Naive thymus-derived CD4-positive, alpha-beta T cell (primary cell): Measurements from ENCODE around the gene ERFE. TPM values are rescaled to one million over a fixed set of nuclear protein-coding genes. Genes with fewer than 3 reads are reported as not detected.

Experiments used
- ATAC-seq: fragments of 150-1000 bp; cut with Tn5 transposase; 2 replicates; pipeline ENCODE4 v1.10.0; 2021; ENCODE audit warnings: mild to moderate bottlenecking, moderate library complexity
- CTCF ChIA-PET: fragments of 350-600 bp; sonication (Branson Sonifier 250); formaldehyde crosslinking; loops from one replicate; lab custom pipeline; 2021; ENCODE audit warnings: antibody characterized with exemption; lab: Charles Lee
- POLR2A ChIA-PET: fragments of 350-600 bp; sonication (Branson Sonifier 250); formaldehyde crosslinking; loops from one replicate; lab custom pipeline; 2021; ENCODE audit warnings: antibody characterized with exemption, inconsistent platforms; lab: Charles Lee
- DNase-seq, 9 donors: peaks; one replicate each; pipeline versions ENCODE4 v3.0.0 to v3.0.0-alpha.2; 2020 to 2022; ENCODE audit warnings: mixed read lengths in 1 of 9
- H3K27ac ChIP-seq: one replicate; pipeline ENCODE4 v1.7.0; 2013; ENCODE audit warnings: mild to moderate bottlenecking, low read depth, low read length, moderate library complexity
- H3K27me3 ChIP-seq, 2 donors: one replicate each; pipeline ENCODE4 v1.7.0; 2013; ENCODE audit warnings: low read length in 2 of 2, mild to moderate bottlenecking in 2 of 2, moderate library complexity in 2 of 2; ENCODE audit not compliant: control insufficient read depth in 2 of 2, insufficient read depth in 2 of 2
- H3K36me3 ChIP-seq, 3 experiments: 1 replicate in 2 of 3; 2 replicates in 1 of 3; pipeline ENCODE4 v1.7.0; 2013; ENCODE audit warnings: low read length in 3 of 3, mild to moderate bottlenecking in 3 of 3, moderate library complexity in 1 of 3; ENCODE audit not compliant: insufficient read depth in 3 of 3, control insufficient read depth in 2 of 3
- H3K4me1 ChIP-seq, 2 donors: one replicate each; pipeline ENCODE4 v1.7.0; 2013; ENCODE audit warnings: low read length in 2 of 2, mild to moderate bottlenecking in 2 of 2, moderate library complexity in 1 of 2; ENCODE audit not compliant: control insufficient read depth in 2 of 2, insufficient read depth in 2 of 2
- H3K4me3 ChIP-seq: 2 replicates; pipeline ENCODE4 v1.7.0; 2013; ENCODE audit warnings: mild to moderate bottlenecking, low read length
- H3K9me3 ChIP-seq, 3 experiments: 1 replicate in 2 of 3; 2 replicates in 1 of 3; pipeline ENCODE4 v1.7.0; 2013; ENCODE audit warnings: low read length in 3 of 3; ENCODE audit not compliant: control insufficient read depth in 2 of 3
- H3K27ac Mint-ChIP-seq, 9 donors: one replicate each; pipeline ENCODE4 v1.8.0; 2020 to 2022; ENCODE audit warnings: mixed read lengths in 9 of 9, mild to moderate bottlenecking in 8 of 9, moderate library complexity in 5 of 9, inconsistent platforms in 2 of 9
- H3K27me3 Mint-ChIP-seq, 5 donors: one replicate each; pipeline ENCODE4 v1.8.0; 2021 to 2022; ENCODE audit warnings: mixed read lengths in 5 of 5, mild to moderate bottlenecking in 1 of 5
- H3K36me3 Mint-ChIP-seq, 5 donors: one replicate each; pipeline ENCODE4 v1.8.0; 2020 to 2022; ENCODE audit warnings: mixed read lengths in 5 of 5, mild to moderate bottlenecking in 3 of 5, inconsistent platforms in 1 of 5
- H3K4me1 Mint-ChIP-seq, 7 donors: one replicate each; pipeline ENCODE4 v1.8.0; 2020 to 2022; ENCODE audit warnings: mixed read lengths in 7 of 7, mild to moderate bottlenecking in 3 of 7, inconsistent platforms in 1 of 7
- H3K4me3 Mint-ChIP-seq, 10 donors: one replicate each; pipeline ENCODE4 v1.8.0; 2020 to 2022; ENCODE audit warnings: mild to moderate bottlenecking in 10 of 10, mixed read lengths in 10 of 10, moderate library complexity in 6 of 10, inconsistent platforms in 2 of 10
- H3K9me3 Mint-ChIP-seq, 11 donors: one replicate each; pipeline ENCODE4 v1.8.0; 2020 to 2022; ENCODE audit warnings: mixed read lengths in 11 of 11, mild to moderate bottlenecking in 4 of 11, inconsistent platforms in 1 of 11, moderate library complexity in 1 of 11
- intact Hi-C, 2 donors: fragments of 100-400 bp; cut with micrococcal nuclease; formaldehyde crosslinking; loops; one replicate each; pipeline ENCODE4 v1.15.1; 2023
- polyA plus RNA-seq, 2 donors: library from polyadenylated mRNA; unstranded; fragments of 300-500 nt; fragmentation: Illumina TruSeq; gene quantifications; one replicate each; pipeline ENCODE4 v1.2.3, GENCODE V29; 2021
- total RNA-seq, 6 experiments: library from RNA in 5 of 6; stranded (reverse) in 5 of 6; gene quantifications; 1 replicate in 5 of 6; 2 replicates in 1 of 6; pipeline ENCODE4 v1.2.3 and lab custom pipeline; 2021 to 2026

Gene ERFE
- total and polyA plus RNA-seq, 7 experiments from 2014 or later: 0.29 to 0.31 TPM; not detected in 5

DNA sequence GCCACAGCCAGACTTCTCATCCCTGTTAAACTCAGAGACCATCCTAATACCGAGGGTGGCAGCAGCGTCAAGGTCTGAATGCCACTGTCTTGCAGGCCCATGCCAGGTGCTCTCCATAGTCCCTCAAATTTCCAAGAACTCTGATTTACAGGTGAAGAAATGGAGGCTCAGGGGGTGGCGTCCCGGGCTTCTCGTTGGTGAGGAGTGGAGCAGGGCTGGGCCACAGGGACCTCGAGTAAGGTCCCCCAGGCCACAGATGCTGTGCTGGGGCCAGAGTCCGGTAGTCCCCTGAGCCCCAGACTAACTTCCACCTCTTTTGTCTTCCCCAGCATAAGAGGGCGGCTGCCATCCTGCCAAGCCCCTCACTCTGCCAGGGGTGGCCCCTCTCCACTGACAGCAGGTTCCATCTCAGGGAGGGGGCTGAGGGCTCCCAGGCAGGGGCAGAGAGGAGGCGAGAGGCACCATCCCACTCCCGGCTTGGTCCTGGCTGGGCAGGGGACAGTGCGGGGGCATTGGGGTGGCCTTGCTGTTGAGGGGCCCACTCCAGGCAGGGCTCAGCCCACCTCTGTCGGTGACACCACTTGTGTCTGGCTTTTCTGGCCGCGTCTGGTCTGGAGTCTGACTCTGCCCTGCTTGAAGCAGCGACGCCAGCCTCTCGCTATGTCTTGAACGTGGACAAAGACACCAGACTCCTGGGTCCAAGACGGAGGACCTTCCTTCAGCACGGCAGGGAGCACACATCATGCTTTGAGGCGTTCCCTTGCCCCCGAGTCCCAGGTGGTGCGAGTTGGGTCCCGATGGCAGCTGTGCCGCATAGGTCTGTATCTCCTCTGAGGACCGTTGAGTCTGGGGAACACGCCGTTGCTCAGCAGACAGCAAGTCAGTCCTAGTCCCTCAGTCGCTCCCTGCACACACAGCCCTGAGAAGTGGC lies 36.2 kb upstream of the ERFE start:
- no peak overlapping the region for H3K27ac Mint-ChIP-seq
- no peaks in the 10 kb centered on the region for H3K9me3 Mint-ChIP-seq
- Histone ChIP-seq H3K9me3 (no peaks in the 10 kb centered on the region), H3K36me3 (no peaks in the 10 kb centered on the region), H3K27me3 (no peaks in the 10 kb centered on the region), H3K4me1 (no peaks in the 10 kb centered on the region), H3K27ac (no peak overlapping the region), H3K4me3 (no peak overlapping the region)
- no peak for ATAC-seq
- POLR2A ChIA-PET: no interaction called here
- H3K36me3 Mint-ChIP-seq: no peaks in the 10 kb centered on the region
- H3K4me1 Mint-ChIP-seq: no peaks in the 10 kb centered on the region
- CTCF ChIA-PET: no interaction called here
- H3K27me3 Mint-ChIP-seq: peaks cover 0 to 11% (median 3%) of the 10 kb centered on the region in 5 donors
- H3K4me3 Mint-ChIP-seq: no peak overlapping the region
- no peak for DNase-seq
- intact Hi-C loops: no loop called here

- intact Hi-C loops: no loop called here
- no peak overlapping the region for H3K4me3 Mint-ChIP-seq
- DNase-seq: no peak
- no peaks in the 10 kb centered on the region for H3K9me3 ChIP-seq
- peaks cover 0 to 5% (median 0%) of the 10 kb centered on the region in 5 donors for H3K27me3 Mint-ChIP-seq
- no peak overlapping the region for H3K4me3 ChIP-seq
- no peaks in the 10 kb centered on the region for H3K4me1 ChIP-seq
- no peak for ATAC-seq
- H3K27me3 ChIP-seq: no peaks in the 10 kb centered on the region
- ChIA-PET CTCF (no interaction called here), POLR2A (no interaction called here)
- H3K4me1 Mint-ChIP-seq: no peaks in the 10 kb centered on the region
- no peaks in the 10 kb centered on the region for H3K9me3 Mint-ChIP-seq
- H3K27ac Mint-ChIP-seq: no peak overlapping the region
- no peaks in the 10 kb centered on the region for H3K36me3 Mint-ChIP-seq
- no peaks in the 10 kb centered on the region for H3K36me3 ChIP-seq
- no peak overlapping the region for H3K27ac ChIP-seq
These were observed 35.4 kb upstream of the ERFE start for GRCh38 chr2:238123218-238123971.

- Histone ChIP-seq H3K9me3 (no peaks in the 10 kb centered on the region), H3K27ac (no peak overlapping the region), H3K36me3 (no peaks in the 10 kb centered on the region), H3K4me3 (no peak overlapping the region), H3K4me1 (no peaks in the 10 kb centered on the region), H3K27me3 (no peaks in the 10 kb centered on the region)
- Mint-ChIP-seq H3K4me1 (no peaks in the 10 kb centered on the region), H3K27ac (no peak overlapping the region), H3K9me3 (no peaks in the 10 kb centered on the region), H3K27me3 (peaks cover 0 to 1% (median 0%) of the 10 kb centered on the region in 5 donors), H3K4me3 (no peak overlapping the region), H3K36me3 (no peaks in the 10 kb centered on the region)
- ChIA-PET POLR2A (no interaction called here), CTCF (no interaction called here)
- intact Hi-C loops: no loop called here
- DNase-seq (no peak), ATAC-seq (no peak)
These were observed 34.7 kb upstream of the ERFE start for GRCh38 chr2:238123991-238124470.

- Mint-ChIP-seq H3K4me1 (no peaks in the 10 kb centered on the region), H3K9me3 (no peaks in the 10 kb centered on the region), H3K4me3 (no peak overlapping the region), H3K36me3 (no peaks in the 10 kb centered on the region), H3K27ac (no peak overlapping the region), H3K27me3 (no peaks in the 10 kb centered on the region)
- intact Hi-C loops: no loop called here
- no peak for DNase-seq
- ATAC-seq: no peak
- POLR2A ChIA-PET: no interaction called here
- H3K9me3 ChIP-seq: no peaks in the 10 kb centered on the region
- no peak overlapping the region for H3K27ac ChIP-seq
- CTCF ChIA-PET: no interaction called here
- no peaks in the 10 kb centered on the region for H3K4me1 ChIP-seq
- no peaks in the 10 kb centered on the region for H3K36me3 ChIP-seq
- no peaks in the 10 kb centered on the region for H3K27me3 ChIP-seq
- no peak overlapping the region for H3K4me3 ChIP-seq
These were observed 34.2 kb upstream of the ERFE start for GRCh38 chr2:238124488-238125126.

- no peak overlapping the region for H3K4me3 ChIP-seq
- Mint-ChIP-seq H3K4me3 (no peak overlapping the region), H3K27me3 (no peaks in the 10 kb centered on the region), H3K4me1 (no peaks in the 10 kb centered on the region), H3K36me3 (no peaks in the 10 kb centered on the region), H3K27ac (no peak overlapping the region), H3K9me3 (no peaks in the 10 kb centered on the region)
- ATAC-seq: no peak
- H3K27me3 ChIP-seq: no peaks in the 10 kb centered on the region
- POLR2A ChIA-PET: no interaction called here
- no peaks in the 10 kb centered on the region for H3K9me3 ChIP-seq
- no peaks in the 10 kb centered on the region for H3K4me1 ChIP-seq
- no peak overlapping the region for H3K27ac ChIP-seq
- CTCF ChIA-PET: no interaction called here
- intact Hi-C loops: no loop called here
- no peak for DNase-seq
- no peaks in the 10 kb centered on the region for H3K36me3 ChIP-seq
These were observed 33.5 kb upstream of the ERFE start for GRCh38 chr2:238125127-238125885.

DNA sequence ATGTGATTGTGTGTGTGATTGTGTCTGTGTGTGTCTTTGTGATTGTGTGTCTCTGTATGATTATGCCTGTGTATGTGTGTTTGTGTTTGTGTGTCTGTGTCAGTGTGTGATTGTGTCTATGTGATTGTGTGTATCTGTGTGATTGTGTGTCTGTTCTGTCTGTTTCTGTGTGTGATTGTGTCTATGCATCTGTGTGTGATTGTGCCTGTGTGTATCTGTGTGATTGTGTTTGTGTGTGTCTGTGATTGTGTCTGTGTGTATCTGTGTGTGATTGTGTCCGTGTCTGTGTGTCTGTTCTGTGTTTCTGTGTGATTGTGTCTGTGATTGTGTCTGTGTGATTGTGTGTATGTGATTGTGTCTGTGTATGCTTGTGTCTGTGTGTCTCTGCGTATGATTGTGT lies 32.4 kb upstream of the ERFE start:
- Mint-ChIP-seq H3K27ac (no peak overlapping the region), H3K9me3 (no peaks in the 10 kb centered on the region), H3K27me3 (no peaks in the 10 kb centered on the region), H3K36me3 (no peaks in the 10 kb centered on the region), H3K4me3 (no peak overlapping the region), H3K4me1 (no peaks in the 10 kb centered on the region)
- Histone ChIP-seq H3K36me3 (no peaks in the 10 kb centered on the region), H3K4me1 (no peaks in the 10 kb centered on the region), H3K9me3 (no peaks in the 10 kb centered on the region), H3K27me3 (no peaks in the 10 kb centered on the region), H3K27ac (no peak overlapping the region), H3K4me3 (no peak overlapping the region)
- ChIA-PET CTCF (no interaction called here), POLR2A (no interaction called here)
- intact Hi-C loops: no loop called here
- ATAC-seq: no peak
- DNase-seq: no peak
